HepG2 (cell line): ENCODE results near the gene NEDD4L. TPM values are rescaled to one million over a fixed set of nuclear protein-coding genes. Genes with fewer than 3 reads are reported as not detected.

ENCODE experiments used
- ATAC-seq: fragments of 200-7000 bp; cut with Tn5 transposase; 3 replicates; pipeline ENCODE4 v1.9.1; 2020; ENCODE audit warnings: mild to moderate bottlenecking, moderate library complexity
- BruUV-seq: library from RNA; stranded (reverse); fragments of 400-500 nt; replicated peaks from 2 replicates; lab custom pipeline; 2021; lab: Mats Ljungman, UMichigan
- CTCF ChIA-PET: fragments of 300-600 bp; formaldehyde crosslinking; extraction: SDS; loops from one replicate; lab custom pipeline; 2021; ENCODE audit warnings: low total read pairs, inconsistent platforms, low intra/inter-chr PET ratio; lab: Yijun Ruan, JAX
- POLR2A ChIA-PET: fragments of 350-600 bp; sonication (Branson Sonifier 250); formaldehyde crosslinking; loops from one replicate; lab custom pipeline; 2020; ENCODE audit warnings: antibody characterized with exemption, inconsistent platforms; lab: Yijun Ruan, JAX
- DNase-seq: peaks from one replicate; pipeline ENCODE4 v3.0.0-alpha.2; 2015; ENCODE audit warnings: low spot score
- FAIRE-seq: peaks from 3 replicates; lab custom pipeline; 2011; peaks lifted over from hg19 to GRCh38; lab: Jason Lieb, UNC
- H2AFZ ChIP-seq: one replicate; pipeline ENCODE4 v1.6.1; 2011; ENCODE audit warnings: low read length, inconsistent platforms
- H3K27ac ChIP-seq: fragments of 300-600 bp; 3 replicates; pipeline ENCODE4 v1.8.0; 2011; ENCODE audit warnings: mixed run types, mild to moderate bottlenecking, mixed read lengths, low read length, inconsistent platforms; ENCODE audit not compliant: insufficient read depth; ENCODE audit errors: extremely low read length
- H3K27me3 ChIP-seq, 2 experiments: fragments of 200-600 bp in 1 of 2; 2 replicates in 1 of 2; 3 replicates in 1 of 2; pipeline versions ENCODE4 v1.6.0 to v1.8.0; 2011; ENCODE audit warnings: low read length in 2 of 2, mild to moderate bottlenecking in 2 of 2, moderate library complexity in 2 of 2, inconsistent platforms in 1 of 2; ENCODE audit not compliant: insufficient read depth in 2 of 2, control insufficient read depth in 1 of 2
- H3K36me3 ChIP-seq, 2 experiments: fragments of 200-600 bp in 1 of 2; replicated peaks in 1 of 2; 2 replicates in 1 of 2; 3 replicates in 1 of 2; pipeline versions ENCODE4 v1.5.1 to v1.8.0; 2011; ENCODE audit warnings: low read length in 2 of 2, inconsistent platforms in 1 of 2; ENCODE audit not compliant: insufficient read depth in 2 of 2, control insufficient read depth in 1 of 2
- H3K4me1 ChIP-seq: 2 replicates; pipeline ENCODE4 v1.5.1; 2012; ENCODE audit warnings: low read length, inconsistent platforms; ENCODE audit not compliant: insufficient read depth
- H3K4me2 ChIP-seq: 2 replicates; pipeline ENCODE4 v1.6.0; 2011; ENCODE audit warnings: low read depth, low read length, inconsistent platforms
- H3K4me3 ChIP-seq, 3 experiments: fragments of 200-600 bp in 1 of 3; sonication (generic), shearing (Covaris generic) in 1 of 3; replicated peaks in 1 of 3; 2 replicates each; pipeline ENCODE4 v1.5.1; 2011 to 2016; ENCODE audit warnings: low read length in 3 of 3, inconsistent platforms in 2 of 3, low read depth in 2 of 3, mild to moderate bottlenecking in 2 of 3, control low read depth in 1 of 3, mixed read lengths in 1 of 3; ENCODE audit not compliant: insufficient read depth in 1 of 3
- H3K79me2 ChIP-seq: one replicate; pipeline ENCODE4 v1.6.1; 2011; ENCODE audit warnings: low read length, inconsistent platforms; ENCODE audit not compliant: insufficient read depth
- H3K9ac ChIP-seq: 2 replicates; pipeline ENCODE4 v1.6.0; 2011; ENCODE audit warnings: mild to moderate bottlenecking, low read depth, low read length, inconsistent platforms; ENCODE audit not compliant: insufficient read depth
- H3K9me3 ChIP-seq: 2 replicates; pipeline ENCODE4 v1.5.1; 2012; ENCODE audit warnings: mild to moderate bottlenecking, low read length
- H4K20me1 ChIP-seq: 2 replicates; pipeline ENCODE4 v1.6.0; 2011; ENCODE audit warnings: inconsistent platforms, mild to moderate bottlenecking, low read length, moderate library complexity; ENCODE audit not compliant: insufficient read depth
- AKAP8 ChIP-seq: sonication (generic); formaldehyde crosslinking; IDR thresholded peaks from 2 replicates; pipeline ENCODE4 v1.5.1; 2020; ENCODE audit warnings: mild to moderate bottlenecking, missing genetic modification reagents
- ATF4 ChIP-seq, 2 experiments: fragments of 450-650 bp in 1 of 2; sonication (generic) in 1 of 2; formaldehyde crosslinking; IDR thresholded peaks; 2 replicates each; pipeline versions ENCODE4 v1.5.0 to v1.8.0; 2020 to 2022; ENCODE audit warnings: mild to moderate bottlenecking in 1 of 2, missing genetic modification reagents in 1 of 2
- CSRNP2 ChIP-seq: sonication (generic); formaldehyde crosslinking; conservative IDR thresholded peaks from 2 replicates; pipeline ENCODE4 v1.8.0; 2022; ENCODE audit warnings: low read depth, missing genetic modification reagents
- FOSL1 ChIP-seq: sonication (generic); formaldehyde crosslinking; IDR thresholded peaks from 2 replicates; pipeline ENCODE4 v1.9.0; 2021; ENCODE audit warnings: missing genetic modification reagents, borderline replicate concordance
- FOXA3 ChIP-seq: IDR thresholded peaks from 2 replicates; pipeline ENCODE4 v1.6.1; 2016; ENCODE audit warnings: missing genetic modification reagents, missing compliant biosample characterization
- NFATC3 ChIP-seq: sonication (generic); formaldehyde crosslinking; IDR thresholded peaks from 2 replicates; pipeline ENCODE4 v1.5.1; 2020; ENCODE audit warnings: mild to moderate bottlenecking, missing genetic modification reagents
- NR2F2 ChIP-seq: IDR thresholded peaks from 2 replicates; pipeline ENCODE4 v1.6.1; 2012; ENCODE audit warnings: low read depth, inconsistent platforms, borderline replicate concordance
- SRSF4 ChIP-seq: fragments of 200-400 bp; formaldehyde crosslinking; IDR thresholded peaks from one replicate; pipeline ENCODE4 v1.6.1; 2018; ENCODE audit warnings: mild to moderate bottlenecking, low read depth, low read length, moderate library complexity; ENCODE audit not compliant: poor library complexity, severe bottlenecking
- TFAP4 ChIP-seq: sonication (generic); IDR thresholded peaks from 2 replicates; pipeline ENCODE4 v1.6.1; 2016; ENCODE audit warnings: low read depth, borderline replicate concordance
- ZNF446 ChIP-seq: sonication (generic); formaldehyde crosslinking; IDR thresholded peaks from 2 replicates; pipeline ENCODE4 v1.5.0; 2020; ENCODE audit warnings: mild to moderate bottlenecking, missing genetic modification reagents
- ZNF503 ChIP-seq: sonication (generic); formaldehyde crosslinking; IDR thresholded peaks from 2 replicates; pipeline ENCODE4 v1.4.0; 2020; ENCODE audit warnings: missing genetic modification reagents
- ZNF576 ChIP-seq: sonication (generic); formaldehyde crosslinking; IDR thresholded peaks from 2 replicates; pipeline ENCODE4 v1.4.0; 2020; ENCODE audit warnings: mild to moderate bottlenecking, missing genetic modification reagents
- ZNF580 ChIP-seq: IDR thresholded peaks from 2 replicates; pipeline ENCODE4 v1.6.1; 2016; ENCODE audit warnings: low read depth, borderline replicate concordance
- ZNF652 ChIP-seq: IDR thresholded peaks from 2 replicates; pipeline ENCODE4 v1.6.1; 2016; ENCODE audit warnings: low read depth, borderline replicate concordance
- WGBS: methylation state at CpG from one replicate; pipeline ENCODE4 v1.1.6; 2017; ENCODE audit warnings: low lambda C conversion rate; 5-methylcytosine and 5-hydroxymethylcytosine counted together
- in situ Hi-C: cut with HindIII; loops from 2 replicates; pipeline ENCODE4 v1.10.0; 2017; ENCODE audit warnings: low pct_unique_long_range_greater_than_20kb; ENCODE audit not compliant: extremely low pct_ligation_motif_present
- intact Hi-C: fragments of 100-400 bp; cut with micrococcal nuclease; formaldehyde crosslinking; loops from one replicate; pipeline ENCODE4 v1.10.0; 2022; ENCODE audit not compliant: unreplicated experiment
- polyA plus RNA-seq, 8 experiments: library from polyadenylated mRNA; depleted of rRNA in 3 of 8; stranded (reverse) in 7 of 8; unstranded in 1 of 8; fragments of >200 nt; fragmentation: Illumina TruSeq in 4 of 8; extraction: Trizol in 4 of 8; gene quantifications; 2 replicates each; pipeline versions ENCODE4 v1.2.1 to v1.2.3, GENCODE V29; 2011 to 2016; ENCODE audit warnings: low read depth in 4 of 8, missing spikeins in 1 of 8, mixed read lengths in 1 of 8; ENCODE audit not compliant: insufficient read depth in 1 of 8
- total RNA-seq, 5 experiments: library from RNA; depleted of rRNA; stranded (reverse); fragments of >200 nt; fragmentation: Illumina TruSeq; extraction: Trizol; gene quantifications; 2 replicates each; pipeline ENCODE4 v1.2.3, GENCODE V29; 2016; ENCODE audit warnings: low read depth in 1 of 5

Gene NEDD4L
- total and polyA plus RNA-seq, 2 of the 13 experiments (the other 11 are each of a cell fraction or from before 2014, with no cell fraction given), result 168 to 390 TPM

GRCh38 chr18:58431215-58431614, 387.2 kb downstream of the NEDD4L start (continued):
- TF ChIP-seq ZNF580 (0 out of 2 replicates have a peak, but pooled peaks have one; percentile 19), CSRNP2 (CRISPR knock-in tag) (no peak), TFAP4 (no peak), FOSL1 (CRISPR knock-in tag) (no peak), NR2F2 (no peak), AKAP8 (no peak), NFATC3 (CRISPR knock-in tag) (no peak), ZNF576 (CRISPR knock-in tag) (no peak), ZNF446 (no peak)
- TF ChIP-seq, all 625 proteins: peak for 12

GRCh38 chr18:58432050-58432727, 388.2 kb downstream of the NEDD4L start:
- intact Hi-C loops, result no loop called here
- in situ Hi-C loops, result no loop called here
- Histone ChIP-seq H3K36me3 (no peaks in the 10 kb centered on the region), H4K20me1 (no peaks in the 10 kb centered on the region), H2AFZ (no peak overlapping the region), H3K79me2 (no peaks in the 10 kb centered on the region), H3K27ac (no peak overlapping the region), H3K4me3 (no peak overlapping the region), H3K4me2 (no peak overlapping the region), H3K9ac (no peak overlapping the region), H3K9me3 (no peaks in the 10 kb centered on the region), H3K4me1 (peaks cover 41% of the 10 kb centered on the region), H3K27me3 (no peaks in the 10 kb centered on the region)
- no peak for DNase-seq
- WGBS, result 85% methylated on average over 9 of the region's 9 CpGs
- no peak for ATAC-seq
- no TSS peak for BruUV-seq
- ChIA-PET CTCF (no interaction called here), POLR2A (interaction anchor here (0.7 kb wide), 1 partner anchor 25 kb away, joined by 4 read pairs; no protein-coding TSS in a partner anchor)
- TF ChIP-seq ZNF503 (CRISPR knock-in tag) (no peak), ATF4 (CRISPR knock-in tag; IDR thresholded peaks at IDR 0.05) (0 out of 4 replicates have a peak, but pooled peaks of 1 of the 2 experiments have one; percentile 24), FOXA3 (CRISPR knock-in tag) (0 out of 2 replicates have a peak, but pooled peaks have one; percentile 21), ZNF652 (peak; percentile 73; the same call in 1 of the 2 replicates), SRSF4 (no peak)
- FAIRE-seq, result no peak
